Right lobe of liver (tissue), 4 donors: ENCODE results near the gene TLE1.

ENCODE experiments used
- CTCF ChIP-seq, 4 donors: fragments of 200-600 bp in 3 of 4; fragments of 450-650 bp in 1 of 4; IDR thresholded peaks; one replicate each; pipeline versions ENCODE4 v1.5.1 to v1.8.0; 2016 to 2022; ENCODE audit warnings: antibody characterized with exemption in 4 of 4, mild to moderate bottlenecking in 2 of 4
- POLR2A ChIP-seq: fragments of 450-650 bp; IDR thresholded peaks from one replicate; pipeline ENCODE4 v1.6.1; 2017; ENCODE audit warnings: antibody characterized with exemption, mild to moderate bottlenecking
- donor health status: DM: no; HTN: no; CAD: no.
- donor health status: DM: no; HTN: no; CAD: no.
- donor health status: DM: no; HTN: yes; CAD: no.

GRCh38 chr9:81591791-81592190 lies 97.6 kb downstream of the TLE1 start:
- no peak for TF ChIP-seq CTCF (IDR thresholded peaks at IDR 0.05)
- no peak for TF ChIP-seq POLR2A
